Myocyte (in vitro differentiated cells): ENCODE data around the gene TUBG1. TPM values are rescaled to one million over a fixed set of nuclear protein-coding genes. Genes with fewer than 3 reads are reported as not detected.
"Not testable (repeated sequence)": the region's sequence is repeated elsewhere in the genome, so short reads cannot be mapped to it uniquely, and the experiment has no call there.

Source experiments
- DNase-seq: peaks from one replicate; pipeline ENCODE4 v3.0.0-alpha.2; 2012; ENCODE audit warnings: low read depth
- total RNA-seq: library from RNA; depleted of rRNA; stranded (reverse); fragments of >200 nt; gene quantifications from 2 replicates; pipeline ENCODE4 v1.2.3, GENCODE V29; 2014

TUBG1 gene
- total RNA-seq, 1 donor from 2014 or later, result 91.1 TPM

GRCh38 chr17:42623271-42623670 lies 13.8 kb downstream of the TUBG1 start:
- DNase-seq, result no peak

GRCh38 chr17:42623732-42624596 lies 14.5 kb downstream of the TUBG1 start:
- peak; percentile 90 for DNase-seq

- not testable (repeated sequence) for DNase-seq
Measured at GRCh38 chr17:42627032-42627764, 17.7 kb downstream of the TUBG1 start.

GRCh38 chr17:42629411-42630009 lies 20.0 kb downstream of the TUBG1 start:
- no peak for DNase-seq

GRCh38 chr17:42632949-42633444 lies 23.5 kb downstream of the TUBG1 start:
- no peak for DNase-seq

GRCh38 chr17:42639525-42640113 lies 30.1 kb downstream of the TUBG1 start:
- no peak for DNase-seq

- DNase-seq, result no peak
Measured at GRCh38 chr17:42640121-42640520, 30.6 kb downstream of the TUBG1 start.

- DNase-seq, result no peak
Measured at GRCh38 chr17:42642336-42642735, 32.9 kb downstream of the TUBG1 start.

GRCh38 chr17:42647778-42648177 lies 38.3 kb downstream of the TUBG1 start:
- peak; percentile 23 for DNase-seq

- no peak for DNase-seq
Measured at GRCh38 chr17:42651392-42651791, 41.9 kb downstream of the TUBG1 start.

GRCh38 chr17:42653179-42654124 lies 44.0 kb downstream of the TUBG1 start:
- no peak for DNase-seq

GRCh38 chr17:42655528-42655927 lies 46.0 kb downstream of the TUBG1 start:
- no peak for DNase-seq

GRCh38 chr17:42657824-42658588 lies 48.5 kb downstream of the TUBG1 start:
- DNase-seq, result no peak

- peak; percentile 92 for DNase-seq
Measured at GRCh38 chr17:42659079-42659931, 49.8 kb downstream of the TUBG1 start, which contains the start of gene TUBG2. TUBG2 (plus strand) TSS chr17:42659284; CDS start chr17:42659504, 220 bp downstream.

- DNase-seq, result not testable (repeated sequence)
Measured at GRCh38 chr17:42659932-42660274, 50.4 kb downstream of the TUBG1 start.

- peak; percentile 43 for DNase-seq
Measured at GRCh38 chr17:42660692-42661345, 51.3 kb downstream of the TUBG1 start.
